Panc1 (cell line): ENCODE data around the gene KRT25. TPM values are rescaled to one million over a fixed set of nuclear protein-coding genes. Genes with fewer than 3 reads are reported as not detected.

Source experiments
- ATAC-seq: fragments of 200-7000 bp; cut with Tn5 transposase; 2 replicates; pipeline ENCODE4 v1.9.1; 2020; ENCODE audit warnings: mild to moderate bottlenecking, moderate library complexity
- BruUV-seq: library from RNA; stranded (reverse); fragments of 400-500 nt; replicated peaks from 2 replicates; lab custom pipeline; 2021; lab: Mats Ljungman, UMichigan
- CTCF ChIA-PET: fragments of 300-600 bp; sonication (Branson Sonifier 250); formaldehyde crosslinking; loops from one replicate; lab custom pipeline; 2022; ENCODE audit warnings: antibody characterized with exemption; lab: Charles Lee
- POLR2A ChIA-PET: fragments of 300-600 bp; sonication (Branson Sonifier 250); formaldehyde crosslinking; loops from one replicate; lab custom pipeline; 2022; ENCODE audit warnings: antibody characterized with exemption; lab: Charles Lee
- DNase-seq: peaks from one replicate; pipeline ENCODE4 v3.0.0-alpha.2; 2010; ENCODE audit warnings: low read depth, low spot score
- H3K27ac ChIP-seq: 2 replicates; pipeline ENCODE4 v1.5.1; 2011; ENCODE audit warnings: mild to moderate bottlenecking, low read length, inconsistent platforms
- H3K27me3 ChIP-seq: fragments of 200-500 bp; sonication (Bioruptor generic); 2 replicates; pipeline ENCODE4 v1.6.0; 2014; ENCODE audit warnings: low read length, inconsistent platforms; ENCODE audit not compliant: control insufficient read depth, insufficient read depth
- H3K36me3 ChIP-seq: fragments of 200-500 bp; sonication (Bioruptor generic); 2 replicates; pipeline ENCODE4 v1.5.1; 2014; ENCODE audit warnings: inconsistent platforms, mild to moderate bottlenecking, low read length, moderate library complexity; ENCODE audit not compliant: control insufficient read depth, insufficient read depth
- H3K4me1 ChIP-seq: 2 replicates; pipeline ENCODE4 v1.5.1; 2011; ENCODE audit warnings: inconsistent platforms, mild to moderate bottlenecking, low read length, moderate library complexity; ENCODE audit not compliant: control insufficient read depth, insufficient read depth
- H3K4me3 ChIP-seq, 2 experiments: 2 replicates each; pipeline ENCODE4 v1.5.1; 2011 to 2012; ENCODE audit warnings: low read depth in 2 of 2, low read length in 2 of 2, mild to moderate bottlenecking in 2 of 2, inconsistent platforms in 1 of 2, moderate library complexity in 1 of 2
- H3K9me3 ChIP-seq: fragments of 200-500 bp; sonication (Bioruptor generic); 2 replicates; pipeline ENCODE4 v1.5.1; 2014; ENCODE audit warnings: low read depth, mild to moderate bottlenecking, inconsistent platforms, low read length, moderate library complexity; ENCODE audit not compliant: control insufficient read depth, insufficient read depth
- POLR2AphosphoS5 ChIP-seq: IDR thresholded peaks from 2 replicates; pipeline ENCODE4 v1.6.1; 2012; ENCODE audit warnings: mild to moderate bottlenecking, low read depth, low read length, moderate library complexity
- SIN3A ChIP-seq: IDR thresholded peaks from 2 replicates; pipeline ENCODE4 v1.6.1; 2012; ENCODE audit warnings: low read depth, mild to moderate bottlenecking, low read length, moderate library complexity, borderline replicate concordance; ENCODE audit not compliant: insufficient read depth
- TCF7L2 ChIP-seq: IDR thresholded peaks from 2 replicates; pipeline ENCODE4 v1.6.1; 2011; ENCODE audit warnings: mild to moderate bottlenecking, low read depth, low read length, inconsistent platforms
- in situ Hi-C: cut with HindIII; loops from 2 replicates; pipeline ENCODE4 v1.10.0; 2016; ENCODE audit warnings: low sequenced_read_pairs, low pct_unique_long_range_greater_than_20kb
- intact Hi-C: fragments of 100-400 bp; cut with micrococcal nuclease; formaldehyde crosslinking; loops from one replicate; pipeline ENCODE4 v1.10.0; 2022; ENCODE audit not compliant: unreplicated experiment
- total RNA-seq: library from RNA; stranded (reverse); gene quantifications from one replicate; pipeline ENCODE4 v1.2.1, GENCODE V29; 2021; ENCODE audit not compliant: unreplicated experiment
- TF ChIP-seq, protein P1 (sequence below), 2 experiments: IDR thresholded peaks; 2 replicates each; pipeline ENCODE4 v1.6.1; 2011 to 2012; ENCODE audit warnings: low read depth in 2 of 2, control low read depth in 1 of 2, low read length in 1 of 2, mild to moderate bottlenecking in 1 of 2, moderate library complexity in 1 of 2; ENCODE audit not compliant: insufficient read depth in 1 of 2
- TF ChIP-seq, protein P2 (sequence below): fragments of 450-650 bp; IDR thresholded peaks from 2 replicates; pipeline ENCODE4 v1.5.1; 2017; ENCODE audit warnings: mild to moderate bottlenecking

The KRT25 gene
- total RNA-seq, 1 experiment from 2014 or later: not detected

DNA sequence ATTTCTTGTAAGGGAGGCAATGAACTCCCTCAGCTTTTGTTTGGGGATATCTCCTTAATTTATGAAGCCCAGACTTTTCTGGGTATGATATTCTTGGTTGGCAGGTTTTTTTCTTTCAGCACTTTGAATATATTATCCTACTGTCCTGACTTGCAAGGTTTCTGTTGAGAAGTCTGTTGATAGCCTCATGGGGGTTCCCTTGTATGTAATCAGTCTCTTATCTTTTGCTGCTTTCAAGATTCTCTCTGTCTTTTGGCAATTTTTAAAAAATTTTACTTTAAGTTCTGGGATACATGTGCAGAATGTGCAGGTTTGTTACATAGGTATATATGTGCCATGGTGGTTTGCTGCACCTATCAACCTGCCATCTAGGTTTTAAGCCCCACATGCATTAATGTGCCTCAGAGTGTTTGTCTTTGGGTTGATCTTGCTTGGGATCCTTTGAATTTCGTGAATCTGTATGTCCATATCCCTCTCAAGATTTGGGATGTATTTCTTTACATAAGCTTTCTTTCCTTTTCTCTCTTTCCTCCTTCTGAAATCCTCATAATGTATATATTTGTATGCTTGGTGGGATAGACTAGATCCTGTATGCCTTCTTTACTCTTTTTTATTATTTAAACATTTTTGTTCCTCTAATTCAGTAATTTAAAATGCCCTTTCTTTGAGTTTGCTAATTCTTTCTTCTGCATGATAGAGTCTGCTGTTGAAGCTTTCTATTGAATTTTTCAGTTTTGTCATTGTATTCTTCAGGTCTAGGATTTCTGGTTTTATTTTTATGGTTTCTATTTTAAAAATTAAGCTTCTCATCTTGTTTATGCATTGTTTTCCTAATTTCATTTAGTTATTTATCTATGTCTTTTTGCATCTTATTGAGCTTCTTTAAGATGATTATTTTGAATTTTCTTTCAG is 5.2 kb upstream of the KRT25 start:
- H3K9me3 ChIP-seq: peaks cover 17% of the 10 kb centered on the region
- POLR2A ChIA-PET: no interaction called here
- intact Hi-C loops: no loop called here
- H3K4me3 ChIP-seq: no peak overlapping the region
- ATAC-seq: no peak
- CTCF ChIA-PET: interaction anchor here (0.7 kb wide), 1 partner anchor 14 kb away, joined by 4 read pairs; no protein-coding TSS in a partner anchor
- H3K4me1 ChIP-seq: no peaks in the 10 kb centered on the region
- BruUV-seq: no TSS peak
- H3K27me3 ChIP-seq: no peaks in the 10 kb centered on the region
- H3K27ac ChIP-seq: no peak overlapping the region
- TF ChIP-seq TCF7L2: no peak
- no peak for DNase-seq
- H3K36me3 ChIP-seq: no peaks in the 10 kb centered on the region
- in situ Hi-C loops: no loop called here

DNA sequence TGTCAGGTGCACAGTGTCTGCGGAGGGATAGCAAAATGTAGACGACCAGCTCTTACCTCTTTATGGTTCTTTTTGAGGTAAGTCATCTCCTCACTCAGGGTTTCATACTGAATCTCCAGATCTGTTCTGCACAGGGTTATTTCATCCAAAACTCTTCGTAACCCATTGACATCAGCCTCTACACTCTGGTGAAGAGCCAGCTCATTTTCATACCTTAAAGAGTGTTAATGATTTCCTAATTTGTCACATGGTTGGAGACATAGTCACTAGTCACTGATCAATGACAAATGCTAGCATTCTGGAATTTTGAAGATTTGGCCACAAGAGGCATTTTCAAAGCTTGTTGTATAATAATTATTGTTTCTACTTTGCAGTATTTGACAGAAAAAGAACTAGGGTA is 1.3 kb downstream of the KRT25 start:
- CTCF ChIA-PET: interaction anchor here (0.5 to 0.6 kb wide), 2 partner anchors 39 to 1086 kb away, joined by 4 to 6 read pairs; no protein-coding TSS in a partner anchor
- Histone ChIP-seq H3K27me3 (peaks cover 8% of the 10 kb centered on the region), H3K4me3 (no peak overlapping the region), H3K27ac (no peak overlapping the region), H3K4me1 (no peaks in the 10 kb centered on the region), H3K9me3 (no peaks in the 10 kb centered on the region), H3K36me3 (no peaks in the 10 kb centered on the region)
- in situ Hi-C loops (no loop called here), intact Hi-C loops (no loop called here)
- DNase-seq: no peak
- TF ChIP-seq TCF7L2 (no peak), POLR2AphosphoS5 (no peak), SIN3A (no peak)
- TF ChIP-seq, protein P1, sequence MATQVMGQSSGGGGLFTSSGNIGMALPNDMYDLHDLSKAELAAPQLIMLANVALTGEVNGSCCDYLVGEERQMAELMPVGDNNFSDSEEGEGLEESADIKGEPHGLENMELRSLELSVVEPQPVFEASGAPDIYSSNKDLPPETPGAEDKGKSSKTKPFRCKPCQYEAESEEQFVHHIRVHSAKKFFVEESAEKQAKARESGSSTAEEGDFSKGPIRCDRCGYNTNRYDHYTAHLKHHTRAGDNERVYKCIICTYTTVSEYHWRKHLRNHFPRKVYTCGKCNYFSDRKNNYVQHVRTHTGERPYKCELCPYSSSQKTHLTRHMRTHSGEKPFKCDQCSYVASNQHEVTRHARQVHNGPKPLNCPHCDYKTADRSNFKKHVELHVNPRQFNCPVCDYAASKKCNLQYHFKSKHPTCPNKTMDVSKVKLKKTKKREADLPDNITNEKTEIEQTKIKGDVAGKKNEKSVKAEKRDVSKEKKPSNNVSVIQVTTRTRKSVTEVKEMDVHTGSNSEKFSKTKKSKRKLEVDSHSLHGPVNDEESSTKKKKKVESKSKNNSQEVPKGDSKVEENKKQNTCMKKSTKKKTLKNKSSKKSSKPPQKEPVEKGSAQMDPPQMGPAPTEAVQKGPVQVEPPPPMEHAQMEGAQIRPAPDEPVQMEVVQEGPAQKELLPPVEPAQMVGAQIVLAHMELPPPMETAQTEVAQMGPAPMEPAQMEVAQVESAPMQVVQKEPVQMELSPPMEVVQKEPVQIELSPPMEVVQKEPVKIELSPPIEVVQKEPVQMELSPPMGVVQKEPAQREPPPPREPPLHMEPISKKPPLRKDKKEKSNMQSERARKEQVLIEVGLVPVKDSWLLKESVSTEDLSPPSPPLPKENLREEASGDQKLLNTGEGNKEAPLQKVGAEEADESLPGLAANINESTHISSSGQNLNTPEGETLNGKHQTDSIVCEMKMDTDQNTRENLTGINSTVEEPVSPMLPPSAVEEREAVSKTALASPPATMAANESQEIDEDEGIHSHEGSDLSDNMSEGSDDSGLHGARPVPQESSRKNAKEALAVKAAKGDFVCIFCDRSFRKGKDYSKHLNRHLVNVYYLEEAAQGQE (IDR thresholded peaks at IDR 0.05; ENCODE audit: insufficient read depth in 1 of 2, low read depth in 2 of 2, low read length in 1 of 2): no peak
- TF ChIP-seq, protein P2, sequence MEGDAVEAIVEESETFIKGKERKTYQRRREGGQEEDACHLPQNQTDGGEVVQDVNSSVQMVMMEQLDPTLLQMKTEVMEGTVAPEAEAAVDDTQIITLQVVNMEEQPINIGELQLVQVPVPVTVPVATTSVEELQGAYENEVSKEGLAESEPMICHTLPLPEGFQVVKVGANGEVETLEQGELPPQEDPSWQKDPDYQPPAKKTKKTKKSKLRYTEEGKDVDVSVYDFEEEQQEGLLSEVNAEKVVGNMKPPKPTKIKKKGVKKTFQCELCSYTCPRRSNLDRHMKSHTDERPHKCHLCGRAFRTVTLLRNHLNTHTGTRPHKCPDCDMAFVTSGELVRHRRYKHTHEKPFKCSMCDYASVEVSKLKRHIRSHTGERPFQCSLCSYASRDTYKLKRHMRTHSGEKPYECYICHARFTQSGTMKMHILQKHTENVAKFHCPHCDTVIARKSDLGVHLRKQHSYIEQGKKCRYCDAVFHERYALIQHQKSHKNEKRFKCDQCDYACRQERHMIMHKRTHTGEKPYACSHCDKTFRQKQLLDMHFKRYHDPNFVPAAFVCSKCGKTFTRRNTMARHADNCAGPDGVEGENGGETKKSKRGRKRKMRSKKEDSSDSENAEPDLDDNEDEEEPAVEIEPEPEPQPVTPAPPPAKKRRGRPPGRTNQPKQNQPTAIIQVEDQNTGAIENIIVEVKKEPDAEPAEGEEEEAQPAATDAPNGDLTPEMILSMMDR: no peak
- BruUV-seq: no TSS peak
- ATAC-seq: no peak
- POLR2A ChIA-PET: interaction anchor here (0.6 kb wide), 1 partner anchor 624 kb away, joined by 5 read pairs; no protein-coding TSS in a partner anchor

DNA sequence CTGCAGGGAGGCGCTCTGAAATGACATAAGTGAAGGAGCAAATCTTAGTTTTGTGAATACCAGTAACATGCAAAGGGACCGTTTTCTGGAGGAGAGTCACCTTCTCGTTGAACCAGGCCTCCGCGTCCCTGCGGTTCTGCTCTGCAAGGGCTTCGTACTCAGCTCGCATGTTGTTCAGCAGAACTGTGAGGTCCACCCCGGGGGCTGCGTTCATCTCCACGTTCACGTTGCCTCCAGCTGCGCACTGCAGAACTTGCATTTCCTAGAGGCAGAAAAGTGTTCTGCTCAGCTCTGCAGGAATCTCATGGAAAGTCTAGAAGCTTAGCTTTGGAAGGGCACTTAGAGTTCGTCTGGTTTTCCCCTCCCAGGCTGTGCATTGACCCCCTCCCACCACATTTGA is 4.1 kb downstream of the KRT25 start:
- Histone ChIP-seq H3K27ac (no peak overlapping the region), H3K4me1 (no peaks in the 10 kb centered on the region), H3K36me3 (no peaks in the 10 kb centered on the region), H3K27me3 (peaks cover 14% of the 10 kb centered on the region), H3K9me3 (no peaks in the 10 kb centered on the region), H3K4me3 (no peak overlapping the region)
- POLR2A ChIA-PET: no interaction called here
- TF ChIP-seq TCF7L2 (no peak), POLR2AphosphoS5 (no peak), SIN3A (no peak)
- TF ChIP-seq, protein P2: no peak
- TF ChIP-seq, protein P1 (IDR thresholded peaks at IDR 0.05; ENCODE audit: insufficient read depth in 1 of 2, low read depth in 2 of 2, low read length in 1 of 2): no peak
- CTCF ChIA-PET: interaction anchor here (1.0 kb wide), 1 partner anchor 768 kb away, joined by 5 read pairs; the partner anchor contains the start of gene KRT15
- ATAC-seq (no peak), DNase-seq (no peak)
- in situ Hi-C loops: no loop called here
- no TSS peak for BruUV-seq
- intact Hi-C loops: no loop called here
